Measurements from ENCODE around the gene GPR157. TPM values are rescaled to one million over a fixed set of nuclear protein-coding genes. Genes with fewer than 3 reads are reported as not detected.

Gene GPR157
- total and polyA plus RNA-seq, 2 of the 13 experiments (the other 11 are each of a cell fraction or from before 2014, with no cell fraction given) = 10.1 to 19.2 TPM

DNA sequence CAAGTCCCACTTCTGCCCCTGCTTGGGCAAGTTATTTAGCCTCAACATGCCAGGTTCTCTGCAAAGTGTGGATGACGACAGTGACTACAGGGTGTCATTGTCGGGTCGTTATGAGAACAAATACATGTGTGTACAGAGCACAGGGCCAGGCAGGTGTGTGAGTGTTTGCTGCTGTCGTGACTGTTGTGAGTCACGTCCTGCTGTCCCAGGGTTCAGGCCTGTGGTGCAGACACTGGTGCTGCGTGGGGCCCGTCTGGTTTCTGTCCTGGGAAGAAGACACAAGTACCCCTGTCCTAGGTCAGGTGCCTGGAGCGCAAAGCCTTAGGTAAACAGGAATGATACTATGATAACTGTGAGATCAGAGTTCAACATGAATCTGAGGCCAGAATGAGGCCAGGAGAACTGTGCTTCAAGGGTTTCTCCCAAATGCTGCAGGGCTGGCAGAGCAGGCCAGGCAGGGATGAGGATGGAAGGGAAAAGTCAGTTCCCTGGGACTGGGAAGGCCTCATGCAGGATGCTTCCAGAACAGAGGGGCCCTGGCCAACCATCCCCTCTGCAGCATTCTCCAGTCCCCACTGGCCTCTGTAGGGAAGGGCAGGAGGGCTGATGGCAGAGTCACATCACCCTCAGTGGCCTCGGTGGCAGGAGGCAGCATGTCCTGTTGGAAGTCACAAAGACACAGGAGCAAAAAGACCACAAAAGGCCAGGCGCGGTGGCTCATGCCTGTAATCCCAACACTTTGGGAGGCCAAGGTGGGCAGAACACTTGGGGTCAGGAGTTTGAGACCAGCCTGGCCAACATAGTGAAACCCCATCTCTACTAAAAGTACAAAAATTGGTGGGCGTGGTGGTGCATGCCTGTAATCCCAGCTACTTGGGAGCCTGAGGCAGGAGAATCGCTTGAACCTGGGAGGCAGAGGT lies 15.7 kb downstream of the GPR157 start (continued):
- TF ChIP-seq, protein P1, sequence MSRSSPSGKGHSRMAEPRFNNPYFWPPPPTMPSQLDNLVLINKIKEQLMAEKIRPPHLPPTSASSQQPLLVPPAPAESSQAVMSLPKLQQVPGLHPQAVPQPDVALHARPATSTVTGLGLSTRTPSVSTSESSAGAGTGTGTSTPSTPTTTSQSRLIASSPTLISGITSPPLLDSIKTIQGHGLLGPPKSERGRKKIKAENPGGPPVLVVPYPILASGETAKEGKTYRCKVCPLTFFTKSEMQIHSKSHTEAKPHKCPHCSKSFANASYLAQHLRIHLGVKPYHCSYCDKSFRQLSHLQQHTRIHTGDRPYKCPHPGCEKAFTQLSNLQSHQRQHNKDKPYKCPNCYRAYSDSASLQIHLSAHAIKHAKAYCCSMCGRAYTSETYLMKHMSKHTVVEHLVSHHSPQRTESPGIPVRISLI (CRISPR knock-in tag; IDR thresholded peaks at IDR 0.05; ENCODE audit: borderline replicate concordance) = peak; percentile 58; the same call in 1 of the 2 replicates
- TF ChIP-seq ESRRA (CRISPR knock-in tag; IDR thresholded peaks at IDR 0.05; ENCODE audit: low read depth) = peak; percentile 38
- peak; percentile 84 for TF ChIP-seq ZNF777 (CRISPR knock-in tag; IDR thresholded peaks at IDR 0.05)
- peak; percentile 70 for TF ChIP-seq ERF (CRISPR knock-in tag; IDR thresholded peaks at IDR 0.05)
- TF ChIP-seq RARG (CRISPR knock-in tag; IDR thresholded peaks at IDR 0.05; ENCODE audit: low read depth) = no peak
- TF ChIP-seq TBX2 (CRISPR knock-in tag; IDR thresholded peaks at IDR 0.05; ENCODE audit: borderline replicate concordance) = peak; percentile 95
- TF ChIP-seq FOXA3 (CRISPR knock-in tag; IDR thresholded peaks at IDR 0.05) = peak; percentile 98
- TF ChIP-seq, protein P2, sequence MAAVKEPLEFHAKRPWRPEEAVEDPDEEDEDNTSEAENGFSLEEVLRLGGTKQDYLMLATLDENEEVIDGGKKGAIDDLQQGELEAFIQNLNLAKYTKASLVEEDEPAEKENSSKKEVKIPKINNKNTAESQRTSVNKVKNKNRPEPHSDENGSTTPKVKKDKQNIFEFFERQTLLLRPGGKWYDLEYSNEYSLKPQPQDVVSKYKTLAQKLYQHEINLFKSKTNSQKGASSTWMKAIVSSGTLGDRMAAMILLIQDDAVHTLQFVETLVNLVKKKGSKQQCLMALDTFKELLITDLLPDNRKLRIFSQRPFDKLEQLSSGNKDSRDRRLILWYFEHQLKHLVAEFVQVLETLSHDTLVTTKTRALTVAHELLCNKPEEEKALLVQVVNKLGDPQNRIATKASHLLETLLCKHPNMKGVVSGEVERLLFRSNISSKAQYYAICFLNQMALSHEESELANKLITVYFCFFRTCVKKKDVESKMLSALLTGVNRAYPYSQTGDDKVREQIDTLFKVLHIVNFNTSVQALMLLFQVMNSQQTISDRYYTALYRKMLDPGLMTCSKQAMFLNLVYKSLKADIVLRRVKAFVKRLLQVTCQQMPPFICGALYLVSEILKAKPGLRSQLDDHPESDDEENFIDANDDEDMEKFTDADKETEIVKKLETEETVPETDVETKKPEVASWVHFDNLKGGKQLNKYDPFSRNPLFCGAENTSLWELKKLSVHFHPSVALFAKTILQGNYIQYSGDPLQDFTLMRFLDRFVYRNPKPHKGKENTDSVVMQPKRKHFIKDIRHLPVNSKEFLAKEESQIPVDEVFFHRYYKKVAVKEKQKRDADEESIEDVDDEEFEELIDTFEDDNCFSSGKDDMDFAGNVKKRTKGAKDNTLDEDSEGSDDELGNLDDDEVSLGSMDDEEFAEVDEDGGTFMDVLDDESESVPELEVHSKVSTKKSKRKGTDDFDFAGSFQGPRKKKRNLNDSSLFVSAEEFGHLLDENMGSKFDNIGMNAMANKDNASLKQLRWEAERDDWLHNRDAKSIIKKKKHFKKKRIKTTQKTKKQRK (IDR thresholded peaks at IDR 0.05; ENCODE audit: low read length) = no peak
- TF ChIP-seq, protein P3, sequence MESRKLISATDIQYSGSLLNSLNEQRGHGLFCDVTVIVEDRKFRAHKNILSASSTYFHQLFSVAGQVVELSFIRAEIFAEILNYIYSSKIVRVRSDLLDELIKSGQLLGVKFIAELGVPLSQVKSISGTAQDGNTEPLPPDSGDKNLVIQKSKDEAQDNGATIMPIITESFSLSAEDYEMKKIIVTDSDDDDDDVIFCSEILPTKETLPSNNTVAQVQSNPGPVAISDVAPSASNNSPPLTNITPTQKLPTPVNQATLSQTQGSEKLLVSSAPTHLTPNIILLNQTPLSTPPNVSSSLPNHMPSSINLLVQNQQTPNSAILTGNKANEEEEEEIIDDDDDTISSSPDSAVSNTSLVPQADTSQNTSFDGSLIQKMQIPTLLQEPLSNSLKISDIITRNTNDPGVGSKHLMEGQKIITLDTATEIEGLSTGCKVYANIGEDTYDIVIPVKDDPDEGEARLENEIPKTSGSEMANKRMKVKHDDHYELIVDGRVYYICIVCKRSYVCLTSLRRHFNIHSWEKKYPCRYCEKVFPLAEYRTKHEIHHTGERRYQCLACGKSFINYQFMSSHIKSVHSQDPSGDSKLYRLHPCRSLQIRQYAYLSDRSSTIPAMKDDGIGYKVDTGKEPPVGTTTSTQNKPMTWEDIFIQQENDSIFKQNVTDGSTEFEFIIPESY (CRISPR knock-in tag; IDR thresholded peaks at IDR 0.05) = 0 out of 2 replicates have a peak, but pooled peaks have one; percentile 25
- TF ChIP-seq, protein P4, sequence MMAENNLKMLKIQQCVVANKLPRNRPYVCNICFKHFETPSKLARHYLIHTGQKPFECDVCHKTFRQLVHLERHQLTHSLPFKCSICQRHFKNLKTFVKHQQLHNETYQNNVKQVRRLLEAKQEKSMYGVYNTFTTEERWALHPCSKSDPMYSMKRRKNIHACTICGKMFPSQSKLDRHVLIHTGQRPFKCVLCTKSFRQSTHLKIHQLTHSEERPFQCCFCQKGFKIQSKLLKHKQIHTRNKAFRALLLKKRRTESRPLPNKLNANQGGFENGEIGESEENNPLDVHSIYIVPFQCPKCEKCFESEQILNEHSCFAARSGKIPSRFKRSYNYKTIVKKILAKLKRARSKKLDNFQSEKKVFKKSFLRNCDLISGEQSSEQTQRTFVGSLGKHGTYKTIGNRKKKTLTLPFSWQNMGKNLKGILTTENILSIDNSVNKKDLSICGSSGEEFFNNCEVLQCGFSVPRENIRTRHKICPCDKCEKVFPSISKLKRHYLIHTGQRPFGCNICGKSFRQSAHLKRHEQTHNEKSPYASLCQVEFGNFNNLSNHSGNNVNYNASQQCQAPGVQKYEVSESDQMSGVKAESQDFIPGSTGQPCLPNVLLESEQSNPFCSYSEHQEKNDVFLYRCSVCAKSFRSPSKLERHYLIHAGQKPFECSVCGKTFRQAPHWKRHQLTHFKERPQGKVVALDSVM (CRISPR knock-in tag; IDR thresholded peaks at IDR 0.05) = peak; percentile 7; the same call in 1 of the 2 replicates
- TF ChIP-seq, protein P5, sequence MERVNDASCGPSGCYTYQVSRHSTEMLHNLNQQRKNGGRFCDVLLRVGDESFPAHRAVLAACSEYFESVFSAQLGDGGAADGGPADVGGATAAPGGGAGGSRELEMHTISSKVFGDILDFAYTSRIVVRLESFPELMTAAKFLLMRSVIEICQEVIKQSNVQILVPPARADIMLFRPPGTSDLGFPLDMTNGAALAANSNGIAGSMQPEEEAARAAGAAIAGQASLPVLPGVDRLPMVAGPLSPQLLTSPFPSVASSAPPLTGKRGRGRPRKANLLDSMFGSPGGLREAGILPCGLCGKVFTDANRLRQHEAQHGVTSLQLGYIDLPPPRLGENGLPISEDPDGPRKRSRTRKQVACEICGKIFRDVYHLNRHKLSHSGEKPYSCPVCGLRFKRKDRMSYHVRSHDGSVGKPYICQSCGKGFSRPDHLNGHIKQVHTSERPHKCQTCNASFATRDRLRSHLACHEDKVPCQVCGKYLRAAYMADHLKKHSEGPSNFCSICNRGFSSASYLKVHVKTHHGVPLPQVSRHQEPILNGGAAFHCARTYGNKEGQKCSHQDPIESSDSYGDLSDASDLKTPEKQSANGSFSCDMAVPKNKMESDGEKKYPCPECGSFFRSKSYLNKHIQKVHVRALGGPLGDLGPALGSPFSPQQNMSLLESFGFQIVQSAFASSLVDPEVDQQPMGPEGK (CRISPR knock-in tag; IDR thresholded peaks at IDR 0.05) = peak; percentile 73
- peak; percentile 67; the same call in 1 of the 2 replicates for TF ChIP-seq CENPT (CRISPR knock-in tag; IDR thresholded peaks at IDR 0.05; ENCODE audit: low read depth)
- TF ChIP-seq, protein P6, sequence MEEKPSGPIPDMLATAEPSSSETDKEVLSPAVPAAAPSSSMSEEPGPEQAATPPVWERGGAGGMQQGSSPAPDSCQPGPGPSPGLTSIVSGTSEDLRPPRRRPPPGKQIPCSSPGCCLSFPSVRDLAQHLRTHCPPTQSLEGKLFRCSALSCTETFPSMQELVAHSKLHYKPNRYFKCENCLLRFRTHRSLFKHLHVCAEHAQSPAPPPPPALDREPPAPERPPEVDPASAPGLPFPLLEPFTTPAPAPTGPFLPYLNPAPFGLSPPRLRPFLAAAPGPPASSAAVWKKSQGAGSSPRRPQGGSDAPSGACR (CRISPR knock-in tag; IDR thresholded peaks at IDR 0.05) = 0 out of 2 replicates have a peak, but pooled peaks have one; percentile 25
- no peak for TF ChIP-seq ZMAT3 (CRISPR knock-in tag; conservative IDR thresholded peaks at IDR 0.05)
- TF ChIP-seq ZNF224 (CRISPR knock-in tag; IDR thresholded peaks at IDR 0.05) = 0 out of 2 replicates have a peak, but pooled peaks have one; percentile 82
- TF ChIP-seq ZNF501 (CRISPR knock-in tag; IDR thresholded peaks at IDR 0.05) = peak; percentile 75; the same call in 1 of the 2 replicates

Data from HepG2 (cell line).